Measurements from ENCODE around the gene KIF14. TPM values are rescaled to one million over a fixed set of nuclear protein-coding genes. Genes with fewer than 3 reads are reported as not detected.

Gene KIF14
- total RNA-seq, 1 experiment from 2014 or later, result 17.8 TPM

GRCh38 chr1:200547386-200547785 lies 73.2 kb downstream of the KIF14 start:
- no peak for DNase-seq (ENCODE audit: low read depth, low spot score)
- no TSS peak for BruUV-seq (replicated peaks)
- intact Hi-C loops (cut with micrococcal nuclease; ENCODE audit: unreplicated experiment) (no loop called here), in situ Hi-C loops (cut with HindIII; ENCODE audit: low pct_unique_long_range_greater_than_20kb, low sequenced_read_pairs) (no loop called here)
- TF ChIP-seq, protein P1, sequence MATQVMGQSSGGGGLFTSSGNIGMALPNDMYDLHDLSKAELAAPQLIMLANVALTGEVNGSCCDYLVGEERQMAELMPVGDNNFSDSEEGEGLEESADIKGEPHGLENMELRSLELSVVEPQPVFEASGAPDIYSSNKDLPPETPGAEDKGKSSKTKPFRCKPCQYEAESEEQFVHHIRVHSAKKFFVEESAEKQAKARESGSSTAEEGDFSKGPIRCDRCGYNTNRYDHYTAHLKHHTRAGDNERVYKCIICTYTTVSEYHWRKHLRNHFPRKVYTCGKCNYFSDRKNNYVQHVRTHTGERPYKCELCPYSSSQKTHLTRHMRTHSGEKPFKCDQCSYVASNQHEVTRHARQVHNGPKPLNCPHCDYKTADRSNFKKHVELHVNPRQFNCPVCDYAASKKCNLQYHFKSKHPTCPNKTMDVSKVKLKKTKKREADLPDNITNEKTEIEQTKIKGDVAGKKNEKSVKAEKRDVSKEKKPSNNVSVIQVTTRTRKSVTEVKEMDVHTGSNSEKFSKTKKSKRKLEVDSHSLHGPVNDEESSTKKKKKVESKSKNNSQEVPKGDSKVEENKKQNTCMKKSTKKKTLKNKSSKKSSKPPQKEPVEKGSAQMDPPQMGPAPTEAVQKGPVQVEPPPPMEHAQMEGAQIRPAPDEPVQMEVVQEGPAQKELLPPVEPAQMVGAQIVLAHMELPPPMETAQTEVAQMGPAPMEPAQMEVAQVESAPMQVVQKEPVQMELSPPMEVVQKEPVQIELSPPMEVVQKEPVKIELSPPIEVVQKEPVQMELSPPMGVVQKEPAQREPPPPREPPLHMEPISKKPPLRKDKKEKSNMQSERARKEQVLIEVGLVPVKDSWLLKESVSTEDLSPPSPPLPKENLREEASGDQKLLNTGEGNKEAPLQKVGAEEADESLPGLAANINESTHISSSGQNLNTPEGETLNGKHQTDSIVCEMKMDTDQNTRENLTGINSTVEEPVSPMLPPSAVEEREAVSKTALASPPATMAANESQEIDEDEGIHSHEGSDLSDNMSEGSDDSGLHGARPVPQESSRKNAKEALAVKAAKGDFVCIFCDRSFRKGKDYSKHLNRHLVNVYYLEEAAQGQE (IDR thresholded peaks at IDR 0.05; ENCODE audit: insufficient read depth in 1 of 2, low read depth in 2 of 2, low read length in 1 of 2), result no peak
- TF ChIP-seq, protein P2, sequence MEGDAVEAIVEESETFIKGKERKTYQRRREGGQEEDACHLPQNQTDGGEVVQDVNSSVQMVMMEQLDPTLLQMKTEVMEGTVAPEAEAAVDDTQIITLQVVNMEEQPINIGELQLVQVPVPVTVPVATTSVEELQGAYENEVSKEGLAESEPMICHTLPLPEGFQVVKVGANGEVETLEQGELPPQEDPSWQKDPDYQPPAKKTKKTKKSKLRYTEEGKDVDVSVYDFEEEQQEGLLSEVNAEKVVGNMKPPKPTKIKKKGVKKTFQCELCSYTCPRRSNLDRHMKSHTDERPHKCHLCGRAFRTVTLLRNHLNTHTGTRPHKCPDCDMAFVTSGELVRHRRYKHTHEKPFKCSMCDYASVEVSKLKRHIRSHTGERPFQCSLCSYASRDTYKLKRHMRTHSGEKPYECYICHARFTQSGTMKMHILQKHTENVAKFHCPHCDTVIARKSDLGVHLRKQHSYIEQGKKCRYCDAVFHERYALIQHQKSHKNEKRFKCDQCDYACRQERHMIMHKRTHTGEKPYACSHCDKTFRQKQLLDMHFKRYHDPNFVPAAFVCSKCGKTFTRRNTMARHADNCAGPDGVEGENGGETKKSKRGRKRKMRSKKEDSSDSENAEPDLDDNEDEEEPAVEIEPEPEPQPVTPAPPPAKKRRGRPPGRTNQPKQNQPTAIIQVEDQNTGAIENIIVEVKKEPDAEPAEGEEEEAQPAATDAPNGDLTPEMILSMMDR (IDR thresholded peaks at IDR 0.05), result no peak
- no peak for TF ChIP-seq SIN3A (IDR thresholded peaks at IDR 0.05; ENCODE audit: borderline replicate concordance, insufficient read depth, low read depth, low read length)
- no peak for TF ChIP-seq POLR2AphosphoS5 (IDR thresholded peaks at IDR 0.05; ENCODE audit: low read depth, low read length)
- TF ChIP-seq TCF7L2 (IDR thresholded peaks at IDR 0.05; ENCODE audit: low read depth, low read length), result no peak
- Histone ChIP-seq H3K9me3 (ENCODE audit: control insufficient read depth, insufficient read depth, low read depth, low read length) (no peaks in the 10 kb centered on the region), H3K27ac (ENCODE audit: low read length) (no peak overlapping the region), H3K4me1 (ENCODE audit: control insufficient read depth, insufficient read depth, low read length) (no peaks in the 10 kb centered on the region), H3K27me3 (ENCODE audit: control insufficient read depth, insufficient read depth, low read length) (no peaks in the 10 kb centered on the region), H3K4me3 (ENCODE audit: low read depth in 2 of 2, low read length in 2 of 2) (no peak overlapping the region), H3K36me3 (ENCODE audit: control insufficient read depth, insufficient read depth, low read length) (no peaks in the 10 kb centered on the region)
- CTCF ChIA-PET, result no interaction called here
- ATAC-seq, result no peak; the same call in 1 of the 2 replicates
- POLR2A ChIA-PET, result interaction anchor here (0.6 kb wide), 1 partner anchor 404 kb away, joined by 4 read pairs; no protein-coding TSS in a partner anchor

- Histone ChIP-seq H3K9me3 (ENCODE audit: control insufficient read depth, insufficient read depth, low read depth, low read length) (no peaks in the 10 kb centered on the region), H3K4me1 (ENCODE audit: control insufficient read depth, insufficient read depth, low read length) (no peaks in the 10 kb centered on the region), H3K4me3 (ENCODE audit: low read depth in 2 of 2, low read length in 2 of 2) (no peak overlapping the region), H3K27ac (ENCODE audit: low read length) (no peak overlapping the region), H3K36me3 (ENCODE audit: control insufficient read depth, insufficient read depth, low read length) (no peaks in the 10 kb centered on the region), H3K27me3 (ENCODE audit: control insufficient read depth, insufficient read depth, low read length) (no peaks in the 10 kb centered on the region)
- in situ Hi-C loops (cut with HindIII; ENCODE audit: low pct_unique_long_range_greater_than_20kb, low sequenced_read_pairs), result no loop called here
- TF ChIP-seq, protein P1 (IDR thresholded peaks at IDR 0.05; ENCODE audit: insufficient read depth in 1 of 2, low read depth in 2 of 2, low read length in 1 of 2), result no peak
- TF ChIP-seq POLR2AphosphoS5 (IDR thresholded peaks at IDR 0.05; ENCODE audit: low read depth, low read length), result no peak
- no peak for TF ChIP-seq SIN3A (IDR thresholded peaks at IDR 0.05; ENCODE audit: borderline replicate concordance, insufficient read depth, low read depth, low read length)
- intact Hi-C loops (cut with micrococcal nuclease; ENCODE audit: unreplicated experiment), result no loop called here
- no TSS peak for BruUV-seq (replicated peaks)
- CTCF ChIA-PET, result no interaction called here
- ATAC-seq, result no peak
- POLR2A ChIA-PET, result no interaction called here
- DNase-seq (ENCODE audit: low read depth, low spot score), result no peak
Observed at GRCh38 chr1:200546577-200546976, 74.0 kb downstream of the KIF14 start.

All from Panc1 (cell line).